Cerebellar cortex (tissue), 1 donor: ENCODE data around the gene BSN.
A peak's percentile ranks its signal among the peaks of the same experiment; 100 is the strongest.
"Not testable (repeated sequence)": the region's sequence is repeated elsewhere in the genome, so short reads cannot be mapped to it uniquely, and the experiment has no call there.

Experiments used
- DNase-seq: peaks from one replicate; pipeline ENCODE4 v3.0.0-alpha.2; 2015; ENCODE audit warnings: low spot score

The BSN gene

DNA sequence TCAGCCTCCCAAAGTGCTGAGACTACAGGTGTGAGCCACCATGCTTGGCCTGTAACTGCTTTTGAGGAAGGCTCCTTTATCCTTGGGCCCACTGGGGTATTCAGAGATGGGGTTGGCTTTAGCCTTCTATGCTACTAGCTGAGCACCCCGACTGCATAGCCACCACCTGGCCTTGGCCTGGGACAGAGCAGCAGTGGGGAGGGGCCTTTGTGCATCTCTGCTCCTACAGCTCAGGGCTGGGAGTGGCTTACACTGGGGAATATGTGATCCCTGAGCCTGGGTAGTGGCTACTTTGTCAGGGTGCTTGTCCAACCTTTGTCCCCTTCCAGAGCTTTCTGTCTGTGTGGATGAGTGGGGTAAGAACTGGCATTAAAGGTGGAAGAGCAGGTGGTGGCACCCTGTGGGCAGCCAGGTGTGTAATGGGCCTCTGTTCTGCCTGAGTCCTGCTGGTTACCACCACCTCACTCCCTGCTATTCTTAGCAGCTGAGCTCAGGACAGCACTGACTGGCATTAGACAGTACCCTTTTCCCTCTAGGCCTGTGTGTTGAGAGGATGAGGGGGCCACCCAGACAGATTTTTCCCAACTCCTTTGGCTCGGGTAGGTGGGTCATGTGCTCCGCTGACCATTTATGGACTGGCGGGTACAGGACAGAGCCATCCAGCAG lies 141.2 kb downstream of the BSN start:
- not testable (repeated sequence) for DNase-seq

DNA sequence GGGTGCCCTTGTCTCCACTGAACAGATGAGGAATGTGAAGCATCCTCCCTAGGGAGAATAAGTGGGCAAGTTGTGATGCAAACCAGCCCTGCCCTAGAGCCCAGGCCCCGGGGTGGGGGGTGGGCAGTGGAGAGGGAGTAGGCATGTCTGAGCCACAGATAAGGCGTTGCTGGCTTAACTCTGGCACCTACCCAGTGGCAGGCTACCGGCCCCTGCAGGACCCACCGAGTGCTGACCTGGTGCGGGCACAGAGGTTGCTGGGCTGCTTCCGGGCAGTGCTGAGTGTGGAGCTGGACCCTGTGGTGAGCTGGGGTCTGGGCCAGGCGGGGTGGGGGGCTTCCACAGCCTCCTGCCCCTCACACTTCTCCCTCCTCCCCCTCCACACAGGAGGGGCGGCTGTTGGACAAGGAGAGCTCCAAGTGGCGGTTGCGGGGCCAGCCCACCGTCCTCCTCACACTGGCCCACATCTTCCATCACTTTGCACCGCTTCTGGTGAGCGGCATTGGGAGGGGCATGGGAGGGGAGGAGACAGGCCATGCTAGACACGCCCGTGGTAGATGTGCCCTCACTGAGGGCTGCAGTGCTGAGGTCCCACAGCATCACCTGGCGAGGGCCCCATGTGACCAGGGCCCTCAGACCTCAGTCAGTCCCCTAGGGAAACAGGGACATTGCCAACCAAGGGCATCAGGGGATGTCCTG lies 145.2 kb downstream of the BSN start:
- DNase-seq = no peak

DNA sequence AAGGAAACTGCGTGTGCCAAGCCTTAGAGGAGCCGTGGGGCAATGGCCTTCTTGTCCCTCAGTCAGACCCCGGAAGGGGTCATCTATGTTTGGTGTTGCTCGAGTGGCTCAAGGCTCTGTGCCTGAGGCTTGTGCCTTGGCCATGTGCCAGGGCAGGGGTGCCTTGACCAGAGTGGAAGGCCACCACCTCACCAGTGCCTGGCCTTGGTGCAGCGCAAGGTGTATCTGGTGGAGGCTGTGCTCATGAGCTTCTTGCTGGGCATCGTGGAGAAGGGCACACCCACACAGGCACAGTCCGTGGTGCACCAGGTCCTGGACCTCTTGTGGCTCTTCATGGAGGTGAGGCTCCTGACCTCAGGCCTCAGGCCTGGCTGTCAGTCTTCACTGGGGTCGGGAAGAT lies 145.7 kb downstream of the BSN start:
- no peak for DNase-seq

DNA sequence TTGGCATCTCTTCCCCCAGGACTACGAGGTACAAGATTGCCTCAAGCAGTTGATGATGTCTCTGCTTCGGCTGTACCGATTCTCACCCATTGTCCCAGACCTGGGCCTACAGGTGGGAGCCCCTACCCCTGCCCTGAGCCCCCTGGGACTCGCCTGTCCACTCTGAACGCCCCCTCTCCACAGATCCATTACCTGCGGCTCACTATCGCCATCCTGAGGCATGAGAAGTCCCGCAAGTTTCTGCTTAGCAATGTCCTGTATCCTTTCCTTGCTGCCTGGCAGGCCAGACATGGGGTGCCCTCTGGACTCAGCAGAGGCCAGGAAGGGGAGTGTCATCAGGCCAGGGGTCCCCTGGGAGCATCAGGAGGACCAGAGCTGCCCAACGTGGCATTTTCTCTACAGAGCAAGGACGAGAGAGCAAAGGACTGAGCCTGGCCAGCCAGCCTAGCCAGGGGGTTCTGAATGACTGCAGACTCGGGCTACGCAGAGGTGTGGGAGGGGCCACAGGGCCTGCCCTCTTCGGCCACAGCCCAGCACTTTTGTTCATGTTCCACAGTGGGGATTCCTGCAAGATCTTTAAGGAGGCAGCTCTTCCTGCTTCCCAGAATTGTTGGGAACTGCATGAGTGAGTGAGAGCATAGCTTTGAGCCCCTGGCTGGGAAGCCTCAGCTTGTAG lies 146.3 kb downstream of the BSN start:
- no peak for DNase-seq

DNA sequence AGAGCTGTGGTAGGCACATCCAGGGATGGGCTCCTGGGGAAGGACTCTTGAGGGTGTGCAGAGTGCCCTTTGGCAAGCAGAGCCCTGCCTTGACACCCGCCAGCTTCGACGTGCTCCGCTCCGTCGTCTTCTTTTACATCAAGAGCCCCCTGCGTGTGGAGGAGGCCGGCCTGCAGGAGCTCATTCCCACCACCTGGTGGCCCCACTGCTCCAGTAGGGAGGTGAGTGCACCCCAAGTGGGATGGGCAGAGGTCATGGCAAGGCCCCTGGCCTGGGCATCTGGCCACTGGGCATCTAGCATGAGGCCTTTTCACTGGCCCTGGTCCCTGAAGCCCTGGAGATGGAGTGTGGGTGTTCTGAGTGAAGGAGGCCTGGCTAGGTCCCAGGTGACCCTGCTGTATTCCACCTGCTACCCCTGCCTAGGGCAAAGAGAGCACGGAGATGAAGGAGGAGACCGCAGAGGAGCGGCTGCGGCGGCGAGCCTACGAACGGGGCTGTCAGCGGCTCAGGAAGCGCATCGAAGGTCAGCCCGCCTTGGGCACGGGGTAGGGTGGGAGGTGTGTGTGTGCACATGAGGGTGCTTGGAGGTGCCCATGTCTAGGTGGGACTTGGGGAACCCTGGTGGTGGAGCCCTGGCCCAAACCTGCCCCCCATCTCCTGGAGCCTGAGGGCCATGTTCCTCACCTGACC lies 147.3 kb downstream of the BSN start:
- no peak for DNase-seq

DNA sequence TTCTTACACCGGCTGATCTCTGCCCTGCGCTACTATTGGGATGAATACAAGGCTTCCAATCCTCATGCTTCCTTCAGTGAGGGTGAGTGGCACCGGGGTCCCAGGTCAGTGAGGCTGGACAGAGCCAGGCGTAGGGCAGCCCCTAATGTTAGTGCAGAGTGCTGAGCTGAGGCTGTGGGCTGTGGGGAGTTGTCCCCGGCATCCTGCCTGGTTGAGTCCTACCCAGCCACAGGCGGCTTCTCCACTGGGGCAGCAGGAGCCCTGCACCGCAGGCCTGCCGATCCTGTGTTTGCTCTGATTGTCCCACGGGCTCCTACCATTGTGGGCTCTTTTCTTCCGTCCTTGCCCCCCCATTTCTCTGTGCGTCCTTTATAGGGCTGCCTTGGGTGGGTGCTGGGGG lies 148.4 kb downstream of the BSN start:
- no peak for DNase-seq

DNA sequence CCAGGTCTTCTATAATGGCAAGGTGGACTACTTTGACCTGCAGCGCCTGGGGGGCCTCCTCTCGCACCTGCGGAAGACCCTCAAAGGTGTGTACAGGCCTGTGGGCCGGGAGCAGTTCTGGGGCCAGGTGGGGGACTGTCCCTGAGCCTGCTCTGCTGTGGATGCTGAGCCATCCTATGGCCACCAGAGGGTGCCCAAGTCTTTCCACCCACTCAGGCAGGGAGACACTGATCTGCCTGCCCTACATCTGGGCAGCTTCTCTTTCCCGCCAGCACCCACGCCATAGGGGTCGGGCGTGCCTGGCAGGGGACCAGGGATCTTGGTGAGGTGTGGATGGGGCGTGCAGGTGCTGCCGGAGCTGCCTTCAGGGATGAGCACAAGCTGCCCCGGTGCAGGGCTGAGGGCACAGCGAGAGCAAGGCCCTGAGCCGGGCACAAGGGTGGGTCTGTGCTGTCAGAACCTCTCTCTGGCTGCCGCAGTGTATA lies 149.2 kb downstream of the BSN start:
- DNase-seq = peak; percentile 63

DNA sequence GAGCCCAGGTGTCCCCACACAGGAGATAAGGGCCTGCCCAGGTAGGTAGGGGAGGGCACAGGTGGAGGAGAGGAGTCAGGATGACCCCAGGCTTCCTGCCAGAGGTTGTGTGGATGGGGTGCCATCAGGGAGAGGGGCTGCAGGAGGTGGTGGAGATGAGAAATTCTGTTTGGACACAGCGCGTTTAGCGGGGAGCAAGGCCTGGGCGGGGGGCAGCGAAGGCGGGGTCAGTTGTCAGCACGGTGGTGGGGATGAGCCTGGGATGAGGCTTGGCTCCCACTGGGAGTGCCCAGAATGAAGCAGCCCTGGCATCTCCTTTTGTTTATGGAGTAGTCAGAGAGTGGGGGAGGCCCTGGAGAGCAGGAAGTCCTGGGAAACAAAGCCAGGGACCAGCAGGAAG lies 149.7 kb downstream of the BSN start:
- DNase-seq = no peak

DNA sequence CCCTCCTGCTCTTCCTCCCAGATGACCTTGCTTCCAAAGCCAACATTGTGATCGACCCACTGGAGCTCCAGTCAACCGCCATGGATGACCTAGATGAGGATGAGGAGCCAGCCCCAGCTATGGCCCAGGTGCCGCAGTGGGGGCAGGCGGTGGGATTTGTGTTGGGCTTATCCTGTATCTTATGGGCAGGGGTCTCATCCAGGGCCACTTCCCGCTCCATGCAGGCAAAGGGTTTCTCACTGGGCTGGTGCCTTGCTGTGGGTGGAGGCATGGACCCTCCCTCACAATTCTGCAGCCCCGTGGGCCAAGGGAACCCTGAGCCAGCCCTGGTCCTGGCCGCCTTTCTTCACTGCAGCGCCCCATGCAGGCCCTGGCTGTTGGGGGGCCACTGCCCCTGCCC lies 150.4 kb downstream of the BSN start:
- DNase-seq = no peak

DNA sequence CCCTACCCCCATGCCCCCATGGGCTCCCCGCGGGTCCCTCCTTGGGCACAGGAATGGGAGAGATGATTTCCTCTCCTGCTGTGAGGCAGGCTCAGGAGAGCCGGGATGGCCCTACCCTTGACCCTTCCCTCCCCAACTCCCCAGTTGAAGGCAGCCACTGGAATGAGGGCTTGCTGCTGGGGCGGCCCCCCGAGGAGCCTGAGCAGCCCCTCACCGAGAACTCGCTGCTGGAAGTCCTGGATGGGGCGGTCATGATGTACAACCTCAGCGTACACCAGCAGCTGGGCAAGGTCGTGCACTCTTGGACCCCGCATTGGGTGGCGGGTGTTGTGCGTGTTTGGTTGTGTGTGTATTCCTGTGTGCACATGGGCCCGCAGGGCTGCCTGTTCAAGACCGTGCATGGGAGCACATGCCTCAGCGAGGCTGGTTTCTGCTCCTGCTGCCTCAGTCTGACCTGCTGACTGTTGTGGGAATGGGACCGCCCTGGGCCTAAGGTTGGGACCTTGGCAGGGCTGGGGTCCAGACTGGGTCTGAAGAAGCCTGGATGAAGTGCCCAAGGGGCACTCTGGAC lies 151.2 kb downstream of the BSN start:
- DNase-seq = no peak

DNA sequence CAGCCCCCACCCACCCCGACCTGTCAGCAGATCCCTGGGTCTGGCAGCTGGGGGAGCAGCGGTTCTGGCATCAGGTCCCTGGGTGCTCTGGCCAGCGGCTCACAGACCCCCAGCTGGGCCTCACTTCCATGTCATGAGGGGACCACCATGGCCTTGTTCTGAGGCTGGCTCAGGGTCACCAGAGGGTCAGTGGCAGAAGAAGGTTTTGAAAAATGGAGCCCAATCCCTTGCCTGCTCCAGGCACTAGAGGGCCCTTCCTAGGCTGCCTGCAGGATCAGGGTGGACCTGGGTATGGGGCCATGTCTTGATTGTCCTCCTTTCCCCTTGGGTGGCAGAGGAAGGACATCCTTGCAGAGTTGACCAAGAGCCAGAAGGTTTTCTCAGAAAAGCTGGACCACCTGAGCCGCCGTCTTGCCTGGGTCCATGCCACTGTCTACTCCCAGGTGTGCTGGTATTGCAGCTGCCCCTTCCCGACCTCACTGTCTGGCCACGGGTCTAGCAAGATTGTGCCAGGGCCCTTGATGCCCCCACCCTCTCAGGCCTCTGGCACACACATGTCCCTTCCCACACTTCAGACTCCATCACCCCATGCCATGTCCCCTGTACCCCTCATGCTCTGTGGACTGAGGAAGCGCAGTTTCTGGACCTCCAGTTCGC lies 152.3 kb downstream of the BSN start:
- no peak for DNase-seq

DNA sequence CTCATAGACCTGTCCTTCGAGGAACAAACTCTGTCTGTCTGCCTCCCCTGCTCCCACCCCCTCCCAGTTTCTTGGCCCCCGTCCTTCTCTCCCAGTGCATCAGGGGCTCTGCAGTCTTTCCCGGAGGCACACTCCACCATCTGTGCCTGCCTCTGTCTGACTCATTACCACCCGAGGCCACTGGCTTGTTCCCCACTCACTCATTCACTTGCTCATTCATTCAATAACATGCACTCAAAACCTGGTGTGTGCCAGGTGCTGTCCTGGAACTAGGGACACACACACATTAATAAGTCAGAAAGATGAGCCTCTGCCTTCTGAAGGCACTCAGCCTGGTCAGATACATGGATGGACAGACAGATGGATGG lies 152.8 kb downstream of the BSN start:
- no peak for DNase-seq

DNA sequence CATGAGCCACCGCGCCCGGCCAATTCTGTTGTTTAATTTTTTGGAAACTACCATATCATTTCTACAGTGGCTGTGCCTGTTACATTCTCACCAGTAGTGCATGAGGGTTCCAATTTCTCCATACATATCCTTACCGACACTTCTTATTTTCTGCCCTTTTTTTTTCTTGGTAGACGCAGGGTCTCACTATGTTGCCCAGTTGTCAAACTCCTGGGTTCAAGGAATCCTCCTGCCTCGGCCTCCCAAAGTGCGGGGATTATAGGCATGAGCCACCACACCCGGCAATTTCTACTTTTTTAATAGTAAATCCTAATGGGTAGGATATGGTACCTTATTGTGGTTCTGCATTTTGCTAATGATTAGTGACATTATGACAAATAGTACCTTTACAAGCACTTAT lies 155.6 kb downstream of the BSN start:
- no peak for DNase-seq

DNA sequence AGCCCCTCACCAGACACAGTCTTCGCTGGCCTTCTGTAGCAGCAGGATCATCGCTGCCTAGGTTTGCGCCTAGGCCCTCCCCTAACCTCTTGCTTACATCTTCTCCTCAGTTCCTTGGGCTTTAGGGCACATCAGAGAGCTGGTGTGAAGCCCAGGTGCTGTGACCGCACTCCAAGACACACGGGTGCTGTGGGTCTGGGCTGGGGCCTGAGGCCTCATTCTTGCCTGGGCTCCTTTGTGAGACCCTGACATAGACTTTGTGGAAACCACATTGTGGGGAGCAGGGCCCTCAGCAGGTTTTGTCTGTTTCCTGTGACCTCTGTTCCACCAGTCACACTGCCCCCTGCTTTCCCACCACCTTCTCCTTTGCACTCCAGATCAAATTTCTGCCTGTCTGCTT lies 157.2 kb downstream of the BSN start:
- DNase-seq = no peak

DNA sequence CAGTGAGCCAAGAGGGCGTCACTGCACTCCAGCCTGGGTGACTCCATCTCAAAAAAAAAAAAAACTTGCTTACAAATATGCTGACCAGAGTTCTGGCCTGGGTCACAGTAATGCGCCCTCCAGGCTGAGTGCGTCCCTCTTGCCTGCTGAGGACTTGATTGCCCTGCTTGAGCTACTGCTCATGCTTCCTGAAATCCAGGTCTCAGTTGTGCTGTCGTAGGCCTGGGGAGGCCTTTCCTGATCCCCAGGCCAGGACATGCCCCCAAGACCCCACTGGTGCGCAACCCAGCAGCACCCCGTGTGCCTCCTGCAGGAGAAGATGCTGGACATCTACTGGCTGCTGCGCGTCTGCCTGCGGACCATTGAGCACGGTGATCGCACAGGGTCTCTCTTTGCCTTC lies 157.9 kb downstream of the BSN start:
- DNase-seq = no peak

DNA sequence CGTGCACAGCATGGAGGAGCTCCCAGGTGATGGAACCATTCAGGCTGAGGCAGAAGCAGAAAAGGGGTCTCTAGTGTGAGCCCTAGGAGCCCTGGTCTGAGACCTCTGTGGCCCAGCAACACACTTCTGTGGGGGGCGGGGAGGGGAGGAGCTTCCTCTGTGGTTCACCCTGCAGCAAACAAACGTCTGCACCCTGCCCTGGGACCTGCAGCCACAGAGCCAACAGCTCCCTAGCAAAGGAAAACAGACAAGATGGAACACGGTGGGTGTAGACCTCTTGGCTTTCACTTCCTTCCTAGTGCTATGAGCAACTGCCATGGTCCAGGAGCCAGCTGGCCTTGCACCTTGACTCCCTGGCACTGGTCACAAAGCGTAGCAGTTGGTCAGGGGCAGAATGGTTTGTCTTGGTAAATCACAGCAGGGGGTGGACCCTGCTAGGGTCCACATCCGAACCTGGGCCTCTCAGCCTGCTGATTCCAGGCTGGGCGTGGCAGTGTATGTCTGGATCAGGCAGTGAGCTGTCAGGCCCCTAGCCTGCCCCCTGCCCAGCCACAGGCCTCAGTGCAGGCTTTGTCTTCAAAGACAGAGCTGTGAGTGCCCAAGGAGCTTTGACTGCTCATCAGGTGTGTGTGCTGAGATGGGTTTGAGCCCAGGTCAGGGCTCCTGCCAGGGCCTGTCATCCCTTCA lies 158.5 kb downstream of the BSN start:
- DNase-seq = no peak

DNA sequence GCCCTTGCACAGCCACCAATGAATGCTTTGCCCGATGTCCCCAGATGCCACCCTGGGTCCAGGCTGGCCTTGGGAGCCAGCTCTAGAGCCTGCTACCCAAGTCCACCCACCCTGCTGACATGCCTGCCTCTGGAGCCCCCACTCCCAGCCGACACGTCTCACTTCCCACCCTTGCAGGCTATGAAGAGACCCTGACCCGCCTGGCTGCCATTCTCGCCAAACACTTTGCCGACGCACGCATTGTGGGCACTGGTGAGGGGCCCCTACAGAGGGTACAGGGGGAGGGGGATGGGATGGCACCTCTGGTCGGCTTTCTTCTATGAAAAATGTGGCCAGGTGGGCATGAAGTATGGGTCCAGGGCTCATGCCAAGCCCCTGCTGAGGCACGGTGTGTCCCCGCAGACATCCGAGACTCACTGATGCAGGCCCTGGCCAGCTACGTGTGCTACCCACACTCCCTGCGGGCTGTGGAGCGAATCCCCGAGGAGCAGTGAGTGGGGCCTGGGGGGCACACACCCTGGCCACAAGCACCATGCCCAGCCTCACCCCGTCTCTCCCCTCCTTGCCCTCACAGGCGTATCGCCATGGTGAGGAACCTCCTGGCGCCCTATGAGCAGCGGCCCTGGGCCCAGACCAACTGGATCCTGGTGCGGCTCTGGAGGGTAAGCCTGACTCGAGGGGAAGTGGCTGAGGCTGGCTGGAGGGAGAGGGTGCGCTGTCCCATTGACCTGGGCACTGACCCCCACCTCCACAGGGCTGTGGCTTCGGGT lies 159.2 kb downstream of the BSN start:
- DNase-seq = no peak

DNA sequence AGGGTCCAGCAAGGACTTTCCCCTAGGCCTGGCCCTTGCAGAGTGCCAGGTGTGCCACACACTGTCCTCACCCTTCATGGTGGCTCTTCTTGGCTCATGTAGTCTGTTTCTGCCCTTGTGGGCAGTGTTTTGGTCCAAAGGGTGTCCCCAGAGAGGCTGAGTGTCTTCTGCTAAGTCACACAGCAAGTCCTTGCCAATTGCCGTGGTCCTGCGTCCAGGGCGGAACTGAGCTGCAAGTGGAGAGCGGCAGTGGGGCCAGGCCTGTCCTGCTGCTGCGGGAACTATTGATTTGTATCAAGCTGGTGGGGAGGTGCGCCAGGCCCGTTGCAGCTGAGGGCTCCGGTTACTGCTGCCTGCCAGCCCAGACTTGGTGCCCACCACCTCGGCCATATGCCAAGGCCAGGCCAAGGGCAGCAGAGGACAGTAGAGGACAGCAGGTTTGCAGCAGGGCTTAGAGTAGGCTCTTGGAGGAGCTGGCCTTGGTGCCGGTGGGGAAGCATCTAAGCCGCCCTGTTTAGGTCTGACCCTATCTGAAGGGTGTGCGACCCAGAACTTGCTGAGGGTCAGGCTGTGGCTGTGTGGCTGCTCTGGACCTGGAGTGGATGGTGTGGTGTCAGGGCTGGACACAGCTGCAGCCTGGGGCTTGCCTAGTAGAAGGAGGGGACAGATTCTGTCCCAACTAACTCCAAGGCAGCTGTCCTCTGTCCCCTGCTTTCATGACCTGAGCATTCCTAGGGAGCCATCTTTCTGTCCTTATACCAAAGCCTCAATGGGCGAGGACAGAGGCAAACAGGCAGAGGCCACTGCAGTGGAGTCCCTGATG lies 160.7 kb downstream of the BSN start:
- no peak for DNase-seq

DNA sequence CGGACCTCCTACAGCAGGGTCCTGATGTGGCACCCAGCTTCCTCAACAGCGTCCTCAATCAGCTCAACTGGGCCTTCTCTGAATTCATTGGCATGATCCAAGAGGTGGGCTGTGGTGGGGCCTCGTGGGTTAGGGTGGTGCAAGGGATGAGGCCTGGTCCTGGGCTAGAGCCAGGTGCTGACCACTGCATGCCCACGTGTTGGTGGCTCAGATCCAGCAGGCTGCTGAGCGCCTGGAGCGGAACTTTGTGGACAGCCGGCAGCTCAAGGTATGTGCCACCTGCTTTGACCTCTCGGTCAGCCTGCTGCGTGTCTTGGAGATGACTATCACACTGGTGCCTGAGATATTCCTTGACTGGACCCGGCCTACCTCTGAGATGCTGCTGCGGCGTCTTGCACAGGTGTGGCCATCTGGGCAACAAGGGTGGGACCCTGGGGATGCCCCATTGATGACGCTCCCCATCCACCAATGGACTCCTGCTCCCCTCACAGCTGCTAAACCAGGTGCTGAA lies 161.4 kb downstream of the BSN start:
- no peak for DNase-seq
